ENCODE data around the gene SUSD4. TPM values are rescaled to one million over a fixed set of nuclear protein-coding genes. Genes with fewer than 3 reads are reported as not detected.

SUSD4 gene
- total and polyA plus RNA-seq, 9 of the 15 experiments (the other 6 are each of a cell fraction or from before 2014, with no cell fraction given) = 0.06 to 1.7 (median 0.09) TPM; not detected in 4

DNA sequence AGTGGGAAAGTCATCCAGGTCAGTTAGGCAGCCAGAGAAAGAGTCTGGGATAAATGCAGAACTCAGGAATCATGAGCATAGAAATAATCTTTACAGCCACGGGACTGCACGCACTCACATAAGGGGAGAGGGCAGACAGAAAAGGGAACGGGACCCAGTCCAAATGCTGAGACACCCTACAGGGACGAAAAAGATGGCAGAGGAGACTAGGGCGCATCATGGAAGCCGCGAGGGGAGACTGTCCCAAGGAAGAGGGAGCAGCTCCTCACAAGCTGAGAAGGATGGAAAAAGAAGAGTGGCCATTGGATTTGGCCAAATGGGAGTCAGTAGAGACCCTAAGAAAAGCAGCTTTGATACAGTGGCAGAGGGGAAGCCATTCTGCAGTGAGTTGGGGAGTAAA, 118.0 kb downstream of the SUSD4 start (continued):
- TF ChIP-seq ZNF239 (CRISPR knock-in tag; IDR thresholded peaks at IDR 0.05) (no peak), RHOXF2B (CRISPR knock-in tag; conservative IDR thresholded peaks at IDR 0.05) (no peak), NFIC (IDR thresholded peaks at IDR 0.05) (no peak), HNRNPUL1 (IDR thresholded peaks at IDR 0.05; ENCODE audit: low read length) (no peak), NR2F6 (CRISPR knock-in tag; IDR thresholded peaks at IDR 0.05) (no peak)
- TF ChIP-seq, protein P1, sequence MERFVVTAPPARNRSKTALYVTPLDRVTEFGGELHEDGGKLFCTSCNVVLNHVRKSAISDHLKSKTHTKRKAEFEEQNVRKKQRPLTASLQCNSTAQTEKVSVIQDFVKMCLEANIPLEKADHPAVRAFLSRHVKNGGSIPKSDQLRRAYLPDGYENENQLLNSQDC (CRISPR knock-in tag; IDR thresholded peaks at IDR 0.05) = no peak
- TF ChIP-seq, protein P2, sequence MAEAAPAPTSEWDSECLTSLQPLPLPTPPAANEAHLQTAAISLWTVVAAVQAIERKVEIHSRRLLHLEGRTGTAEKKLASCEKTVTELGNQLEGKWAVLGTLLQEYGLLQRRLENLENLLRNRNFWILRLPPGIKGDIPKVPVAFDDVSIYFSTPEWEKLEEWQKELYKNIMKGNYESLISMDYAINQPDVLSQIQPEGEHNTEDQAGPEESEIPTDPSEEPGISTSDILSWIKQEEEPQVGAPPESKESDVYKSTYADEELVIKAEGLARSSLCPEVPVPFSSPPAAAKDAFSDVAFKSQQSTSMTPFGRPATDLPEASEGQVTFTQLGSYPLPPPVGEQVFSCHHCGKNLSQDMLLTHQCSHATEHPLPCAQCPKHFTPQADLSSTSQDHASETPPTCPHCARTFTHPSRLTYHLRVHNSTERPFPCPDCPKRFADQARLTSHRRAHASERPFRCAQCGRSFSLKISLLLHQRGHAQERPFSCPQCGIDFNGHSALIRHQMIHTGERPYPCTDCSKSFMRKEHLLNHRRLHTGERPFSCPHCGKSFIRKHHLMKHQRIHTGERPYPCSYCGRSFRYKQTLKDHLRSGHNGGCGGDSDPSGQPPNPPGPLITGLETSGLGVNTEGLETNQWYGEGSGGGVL (CRISPR knock-in tag; IDR thresholded peaks at IDR 0.05) = no peak

DNA sequence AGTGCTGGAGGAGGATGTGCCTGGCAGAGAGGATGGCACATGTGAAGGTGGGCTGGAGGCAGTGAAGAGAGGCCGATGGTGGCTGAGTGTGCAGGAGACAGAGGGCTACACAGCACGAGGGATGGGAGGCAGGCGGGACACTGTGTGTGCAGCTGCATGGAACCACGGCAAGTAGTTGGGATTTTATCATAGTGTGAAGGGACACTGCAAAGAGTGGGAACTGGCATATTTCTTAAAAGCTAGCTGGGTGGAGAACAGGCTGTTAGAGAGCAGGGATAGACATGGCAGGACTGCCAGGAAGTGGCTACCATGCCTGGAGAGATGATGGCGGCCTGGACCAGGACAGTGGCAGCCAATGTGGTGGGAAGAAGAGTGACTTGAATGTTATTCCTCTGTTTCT, 118.6 kb downstream of the SUSD4 start:
- CTCF ChIA-PET (ENCODE audit: low intra/inter-chr PET ratio) = no interaction called here
- BruUV-seq (replicated peaks) = no TSS peak
- H3K27ac ChIP-seq (ENCODE audit: extremely low read depth, low read depth, low read length) = no peak overlapping the region
- H3K9ac ChIP-seq (ENCODE audit: insufficient read depth in 1 of 2, low read depth in 2 of 2, low read length in 2 of 2) = no peak overlapping the region
- in situ Hi-C loops (cut with MboI) (no loop called here), intact Hi-C loops (cut with micrococcal nuclease) (loop anchor here (2.0 kb wide), 1 partner anchor 113 kb away; no protein-coding TSS in a partner anchor)
- DNase-seq (ENCODE audit: extremely low read depth in 1 of 4, low spot score in 3 of 4) (no peak), FAIRE-seq (no peak), ATAC-seq (no peak)
- no peaks in the 10 kb centered on the region for H4K20me1 ChIP-seq (replicated peaks; ENCODE audit: control insufficient read depth, insufficient read depth, low read length)
- no peaks in the 10 kb centered on the region for H3K79me2 ChIP-seq (ENCODE audit: control insufficient read depth, insufficient read depth, low read length)
- 82% methylated on average over 5 of the region's 5 CpGs for WGBS (ENCODE audit: insufficient coverage, low coverage, missing lambda C conversion rate)
- no peak overlapping the region for H2AFZ ChIP-seq (ENCODE audit: low read depth, low read length)
- no peak overlapping the region for H3K4me3 ChIP-seq
- TF ChIP-seq BACH1 (tag; IDR thresholded peaks at IDR 0.05) = no peak
- TF ChIP-seq ZNF696 (CRISPR knock-in tag; conservative IDR thresholded peaks at IDR 0.05) = no peak
- TF ChIP-seq, protein P3, sequence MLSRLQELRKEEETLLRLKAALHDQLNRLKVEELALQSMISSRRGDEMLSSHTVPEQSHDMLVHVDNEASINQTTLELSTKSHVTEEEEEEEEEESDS (CRISPR knock-in tag; IDR thresholded peaks at IDR 0.05) = no peak
- no peak for TF ChIP-seq MTA2 (IDR thresholded peaks at IDR 0.05; ENCODE audit: low read depth)
- TF ChIP-seq, protein P4, sequence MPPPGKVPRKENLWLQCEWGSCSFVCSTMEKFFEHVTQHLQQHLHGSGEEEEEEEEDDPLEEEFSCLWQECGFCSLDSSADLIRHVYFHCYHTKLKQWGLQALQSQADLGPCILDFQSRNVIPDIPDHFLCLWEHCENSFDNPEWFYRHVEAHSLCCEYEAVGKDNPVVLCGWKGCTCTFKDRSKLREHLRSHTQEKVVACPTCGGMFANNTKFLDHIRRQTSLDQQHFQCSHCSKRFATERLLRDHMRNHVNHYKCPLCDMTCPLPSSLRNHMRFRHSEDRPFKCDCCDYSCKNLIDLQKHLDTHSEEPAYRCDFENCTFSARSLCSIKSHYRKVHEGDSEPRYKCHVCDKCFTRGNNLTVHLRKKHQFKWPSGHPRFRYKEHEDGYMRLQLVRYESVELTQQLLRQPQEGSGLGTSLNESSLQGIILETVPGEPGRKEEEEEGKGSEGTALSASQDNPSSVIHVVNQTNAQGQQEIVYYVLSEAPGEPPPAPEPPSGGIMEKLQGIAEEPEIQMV (tag; conservative IDR thresholded peaks at IDR 0.05; ENCODE audit: low read depth) = no peak
- TF ChIP-seq, protein P5, sequence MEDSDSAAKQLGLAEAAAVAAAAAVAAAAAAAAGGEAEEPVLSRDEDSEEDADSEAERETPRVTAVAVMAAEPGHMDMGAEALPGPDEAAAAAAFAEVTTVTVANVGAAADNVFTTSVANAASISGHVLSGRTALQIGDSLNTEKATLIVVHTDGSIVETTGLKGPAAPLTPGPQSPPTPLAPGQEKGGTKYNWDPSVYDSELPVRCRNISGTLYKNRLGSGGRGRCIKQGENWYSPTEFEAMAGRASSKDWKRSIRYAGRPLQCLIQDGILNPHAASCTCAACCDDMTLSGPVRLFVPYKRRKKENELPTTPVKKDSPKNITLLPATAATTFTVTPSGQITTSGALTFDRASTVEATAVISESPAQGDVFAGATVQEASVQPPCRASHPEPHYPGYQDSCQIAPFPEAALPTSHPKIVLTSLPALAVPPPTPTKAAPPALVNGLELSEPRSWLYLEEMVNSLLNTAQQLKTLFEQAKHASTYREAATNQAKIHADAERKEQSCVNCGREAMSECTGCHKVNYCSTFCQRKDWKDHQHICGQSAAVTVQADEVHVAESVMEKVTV (CRISPR knock-in tag; IDR thresholded peaks at IDR 0.05) = no peak
- no peak for TF ChIP-seq TBL1XR1 (IDR thresholded peaks at IDR 0.05; ENCODE audit: low read length in 2 of 2)
- TF ChIP-seq MCM3 (IDR thresholded peaks at IDR 0.05) = no peak
- TF ChIP-seq MEIS2 (IDR thresholded peaks at IDR 0.05; ENCODE audit: partially characterized antibody) = no peak
- TF ChIP-seq KLF1 (tag; IDR thresholded peaks at IDR 0.05) = no peak
- no peak for TF ChIP-seq SMARCC2 (IDR thresholded peaks at IDR 0.05; ENCODE audit: low read depth)
- TF ChIP-seq ZNF589 (CRISPR knock-in tag; IDR thresholded peaks at IDR 0.05; ENCODE audit: low read depth) = no peak
- H3K9me3 ChIP-seq (replicated peaks; ENCODE audit: control insufficient read depth, insufficient read depth, low read depth, low read length) = no peaks in the 10 kb centered on the region; the same call in 1 of the 2 replicates
- H3K36me3 ChIP-seq (ENCODE audit: control insufficient read depth, insufficient read depth, low read length) = no peaks in the 10 kb centered on the region
- no peak overlapping the region for H3K4me2 ChIP-seq (ENCODE audit: insufficient read depth, low read length)
- POLR2A ChIA-PET = no interaction called here
- H3K4me1 ChIP-seq (replicated peaks in 1 of 2; ENCODE audit: control insufficient read depth in 2 of 2, insufficient read depth in 2 of 2, low read length in 2 of 2) = peaks cover 14 to 20% of the 10 kb centered on the region in 2 experiments
- no peaks in the 10 kb centered on the region for H3K9me1 ChIP-seq (ENCODE audit: control insufficient read depth, insufficient read depth, low read length)
- H3K27me3 ChIP-seq (ENCODE audit: control insufficient read depth in 2 of 2, insufficient read depth in 2 of 2, low read length in 2 of 2) = no peaks in the 10 kb centered on the region

Measured in K562 (cell line).